SK-N-SH treated with all-trans-retinoic acid at 6 μM for 48 hours (cell line): ENCODE data around the gene CTU1.

Source experiments
- ATAC-seq: fragments of 200-7000 bp; cut with Tn5 transposase; 3 replicates; pipeline ENCODE4 v1.9.1; 2020; ENCODE audit warnings: mild to moderate bottlenecking, moderate library complexity
- BACH2 ChIP-seq: fragments of 250-450 bp; sonication (Bioruptor Pico); IDR thresholded peaks from 2 replicates; pipeline ENCODE4 v1.9.0; 2021; ENCODE audit warnings: mild to moderate bottlenecking, borderline replicate concordance
- CREB5 ChIP-seq: fragments of 250-450 bp; sonication (Bioruptor Pico); IDR thresholded peaks from 2 replicates; pipeline ENCODE4 v1.5.1; 2020; ENCODE audit warnings: low read depth, mild to moderate bottlenecking, moderate library complexity
- CSDC2 ChIP-seq: fragments of 250-450 bp; sonication (Bioruptor Pico); IDR thresholded peaks from 2 replicates; pipeline ENCODE4 v1.5.0; 2020; ENCODE audit warnings: mild to moderate bottlenecking, moderate library complexity
- ESRRG ChIP-seq: fragments of 250-450 bp; sonication (Bioruptor Pico); IDR thresholded peaks from 2 replicates; pipeline ENCODE4 v1.6.1; 2021; ENCODE audit warnings: mild to moderate bottlenecking
- GLIS3 ChIP-seq: fragments of 250-450 bp; sonication (Bioruptor Pico); IDR thresholded peaks from 2 replicates; pipeline ENCODE4 v1.5.0; 2020; ENCODE audit warnings: mild to moderate bottlenecking, moderate library complexity
- ISL1 ChIP-seq: fragments of 250-450 bp; sonication (Bioruptor Pico); IDR thresholded peaks from 2 replicates; pipeline ENCODE4 v2.1.2; 2022; ENCODE audit warnings: mild to moderate bottlenecking, moderate library complexity
- OSR1 ChIP-seq: fragments of 250-450 bp; sonication (Bioruptor Pico); IDR thresholded peaks from 2 replicates; pipeline ENCODE4 v1.8.0; 2022; ENCODE audit warnings: moderate library complexity, mild to moderate bottlenecking, inconsistent platforms
- PPARA ChIP-seq: fragments of 250-450 bp; sonication (Bioruptor Pico); IDR thresholded peaks from 2 replicates; pipeline ENCODE4 v1.5.0; 2020; ENCODE audit warnings: mild to moderate bottlenecking, borderline replicate concordance
- RARB ChIP-seq: fragments of 250-450 bp; sonication (Bioruptor Pico); IDR thresholded peaks from 2 replicates; pipeline ENCODE4 v1.8.0; 2021; ENCODE audit warnings: mild to moderate bottlenecking, moderate library complexity
- SNAI2 ChIP-seq: fragments of 250-450 bp; sonication (Bioruptor Pico); IDR thresholded peaks from 2 replicates; pipeline ENCODE4 v1.5.0; 2020; ENCODE audit warnings: mild to moderate bottlenecking, moderate library complexity
- TOX ChIP-seq: fragments of 250-450 bp; sonication (Bioruptor Pico); IDR thresholded peaks from 2 replicates; pipeline ENCODE4 v1.8.0; 2021; ENCODE audit warnings: mild to moderate bottlenecking, moderate library complexity, borderline replicate concordance
- TSHZ2 ChIP-seq: fragments of 250-450 bp; sonication (Bioruptor Pico); IDR thresholded peaks from 2 replicates; pipeline ENCODE4 v1.5.0; 2020; ENCODE audit warnings: mild to moderate bottlenecking, moderate library complexity
- ZC3H10 ChIP-seq: fragments of 250-450 bp; sonication (Bioruptor Pico); IDR thresholded peaks from 2 replicates; pipeline ENCODE4 v1.5.1; 2021; ENCODE audit warnings: mild to moderate bottlenecking, moderate library complexity
- ZFP3 ChIP-seq: fragments of 250-450 bp; sonication (Bioruptor Pico); IDR thresholded peaks from 2 replicates; pipeline ENCODE4 v1.5.0; 2020; ENCODE audit warnings: mild to moderate bottlenecking, moderate library complexity
- ZFP30 ChIP-seq: fragments of 450-650 bp; formaldehyde crosslinking; IDR thresholded peaks from 2 replicates; pipeline ENCODE4 v1.5.0; 2022; ENCODE audit warnings: mild to moderate bottlenecking, moderate library complexity
- ZNF565 ChIP-seq: fragments of 450-650 bp; formaldehyde crosslinking; conservative IDR thresholded peaks from 2 replicates; pipeline ENCODE4 v1.5.0; 2020; ENCODE audit warnings: low read depth, mild to moderate bottlenecking, moderate library complexity
- ZNF70 ChIP-seq: fragments of 450-650 bp; formaldehyde crosslinking; IDR thresholded peaks from 2 replicates; pipeline ENCODE4 v1.5.0; 2020; ENCODE audit warnings: mild to moderate bottlenecking, moderate library complexity
- ZNF8 ChIP-seq: fragments of 450-650 bp; formaldehyde crosslinking; IDR thresholded peaks from 2 replicates; pipeline ENCODE4 v1.5.0; 2020; ENCODE audit warnings: mild to moderate bottlenecking, moderate library complexity
- TF ChIP-seq, protein P1 (sequence below): fragments of 250-450 bp; sonication (Bioruptor Pico); IDR thresholded peaks from 2 replicates; pipeline ENCODE4 v1.8.0; 2020; ENCODE audit warnings: mild to moderate bottlenecking, moderate library complexity, borderline replicate concordance
- TF ChIP-seq, protein P2 (sequence below): fragments of 250-450 bp; sonication (Bioruptor Pico); IDR thresholded peaks from 2 replicates; pipeline ENCODE4 v1.5.1; 2021; ENCODE audit warnings: mild to moderate bottlenecking, moderate library complexity

Gene CTU1

DNA sequence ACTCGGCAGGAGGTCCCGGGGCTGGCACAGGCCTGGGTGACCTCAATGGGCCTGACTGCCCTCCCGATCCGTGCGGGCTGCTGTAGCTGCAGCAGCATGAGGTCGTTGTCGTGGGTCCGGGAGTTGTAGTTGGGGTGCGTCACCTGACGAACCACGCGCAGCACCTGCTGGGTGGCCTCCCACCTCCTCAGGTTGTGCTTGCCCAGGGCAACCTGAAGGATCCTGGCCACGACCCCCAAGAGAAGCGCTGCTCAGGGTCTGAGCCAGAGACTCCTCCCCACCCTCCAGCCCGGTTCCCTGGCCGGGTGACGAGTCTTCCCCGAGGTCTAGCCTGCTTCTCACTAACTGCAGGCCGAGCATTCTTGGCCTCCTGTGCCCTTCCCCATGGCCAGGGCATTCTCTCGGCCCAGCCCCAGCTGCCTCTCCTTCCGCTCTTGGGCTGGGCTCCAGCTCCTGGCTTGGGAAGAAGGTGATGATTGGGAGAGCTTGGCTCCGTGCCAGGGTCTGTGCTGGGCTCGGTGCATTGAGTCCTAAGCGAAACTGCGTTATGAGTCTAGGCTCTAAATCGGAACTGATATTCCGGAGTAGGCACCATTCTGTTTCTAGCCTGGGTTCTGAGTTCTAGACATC lies 28.6 kb downstream of the CTU1 start (continued):
- TF ChIP-seq, protein P1, sequence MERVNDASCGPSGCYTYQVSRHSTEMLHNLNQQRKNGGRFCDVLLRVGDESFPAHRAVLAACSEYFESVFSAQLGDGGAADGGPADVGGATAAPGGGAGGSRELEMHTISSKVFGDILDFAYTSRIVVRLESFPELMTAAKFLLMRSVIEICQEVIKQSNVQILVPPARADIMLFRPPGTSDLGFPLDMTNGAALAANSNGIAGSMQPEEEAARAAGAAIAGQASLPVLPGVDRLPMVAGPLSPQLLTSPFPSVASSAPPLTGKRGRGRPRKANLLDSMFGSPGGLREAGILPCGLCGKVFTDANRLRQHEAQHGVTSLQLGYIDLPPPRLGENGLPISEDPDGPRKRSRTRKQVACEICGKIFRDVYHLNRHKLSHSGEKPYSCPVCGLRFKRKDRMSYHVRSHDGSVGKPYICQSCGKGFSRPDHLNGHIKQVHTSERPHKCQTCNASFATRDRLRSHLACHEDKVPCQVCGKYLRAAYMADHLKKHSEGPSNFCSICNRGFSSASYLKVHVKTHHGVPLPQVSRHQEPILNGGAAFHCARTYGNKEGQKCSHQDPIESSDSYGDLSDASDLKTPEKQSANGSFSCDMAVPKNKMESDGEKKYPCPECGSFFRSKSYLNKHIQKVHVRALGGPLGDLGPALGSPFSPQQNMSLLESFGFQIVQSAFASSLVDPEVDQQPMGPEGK = no peak
- TF ChIP-seq PPARA (CRISPR knock-in tag) (no peak), SNAI2 (CRISPR knock-in tag) (no peak), TOX (no peak), ESRRG (CRISPR knock-in tag) (no peak), ISL1 (no peak)

- no peak for TF ChIP-seq GLIS3 (CRISPR knock-in tag)
- TF ChIP-seq ZNF565 = no peak
- TF ChIP-seq, all 23 proteins: peak for 0
- no peak for ATAC-seq
Observed at GRCh38 chr19:51078731-51079130, 29.5 kb downstream of the CTU1 start.

DNA sequence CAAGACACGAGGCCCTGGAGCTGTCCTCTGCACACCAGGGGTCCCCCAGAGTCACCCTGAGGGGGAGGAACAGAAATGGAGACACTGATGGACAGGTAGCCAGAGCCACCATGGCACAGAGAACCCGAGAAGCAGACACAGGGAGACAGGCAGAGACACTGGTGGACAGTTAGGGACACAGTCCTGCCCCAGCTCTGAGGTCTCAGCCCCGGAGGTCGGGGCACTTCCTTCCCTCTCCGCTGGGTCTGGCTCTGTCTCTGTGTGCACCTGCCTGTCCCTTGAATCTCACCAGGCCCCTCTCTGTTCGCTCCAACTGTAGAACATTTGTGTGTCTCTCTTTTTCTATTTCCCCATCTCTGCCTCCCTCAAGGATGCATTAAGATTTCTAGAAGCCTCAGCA lies 30.1 kb downstream of the CTU1 start:
- ATAC-seq = no peak

More for the DNA sequence above, 30.1 kb downstream of the CTU1 start:
- TF ChIP-seq TSHZ2 (no peak), TOX (no peak), OSR1 (CRISPR knock-in tag) (no peak), PPARA (CRISPR knock-in tag) (no peak), GLIS3 (CRISPR knock-in tag) (no peak), ZFP30 (no peak), BACH2 (CRISPR knock-in tag) (no peak), ZNF565 (no peak), ZNF70 (no peak), RARB (no peak), SNAI2 (CRISPR knock-in tag) (no peak), ZFP3 (CRISPR knock-in tag) (no peak), CREB5 (CRISPR knock-in tag) (no peak), CSDC2 (CRISPR knock-in tag) (no peak), ESRRG (CRISPR knock-in tag) (no peak), ZC3H10 (CRISPR knock-in tag) (no peak), ZNF8 (CRISPR knock-in tag) (no peak)
- TF ChIP-seq, protein P2, sequence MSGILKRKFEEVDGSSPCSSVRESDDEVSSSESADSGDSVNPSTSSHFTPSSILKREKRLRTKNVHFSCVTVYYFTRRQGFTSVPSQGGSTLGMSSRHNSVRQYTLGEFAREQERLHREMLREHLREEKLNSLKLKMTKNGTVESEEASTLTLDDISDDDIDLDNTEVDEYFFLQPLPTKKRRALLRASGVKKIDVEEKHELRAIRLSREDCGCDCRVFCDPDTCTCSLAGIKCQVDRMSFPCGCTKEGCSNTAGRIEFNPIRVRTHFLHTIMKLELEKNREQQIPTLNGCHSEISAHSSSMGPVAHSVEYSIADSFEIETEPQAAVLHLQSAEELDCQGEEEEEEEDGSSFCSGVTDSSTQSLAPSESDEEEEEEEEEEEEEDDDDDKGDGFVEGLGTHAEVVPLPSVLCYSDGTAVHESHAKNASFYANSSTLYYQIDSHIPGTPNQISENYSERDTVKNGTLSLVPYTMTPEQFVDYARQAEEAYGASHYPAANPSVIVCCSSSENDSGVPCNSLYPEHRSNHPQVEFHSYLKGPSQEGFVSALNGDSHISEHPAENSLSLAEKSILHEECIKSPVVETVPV (CRISPR knock-in tag) = no peak
- TF ChIP-seq, protein P1 = no peak
